Neural cell (in vitro differentiated cells): Measurements from ENCODE around the gene ZCCHC4. TPM values are rescaled to one million over a fixed set of nuclear protein-coding genes. Genes with fewer than 3 reads are reported as not detected.

Experiments used
- H2AFZ ChIP-seq: fragments of 200-600, 300-800 bp; sonication (generic), shearing (Covaris generic); 2 replicates; pipeline ENCODE4 v1.6.0; 2014; ENCODE audit warnings: low read depth, mild to moderate bottlenecking, antibody characterized with exemption, low read length, moderate library complexity
- H3F3A ChIP-seq: fragments of 200-600 bp; shearing (Covaris generic); 2 replicates; pipeline ENCODE4 v1.6.1; 2016; ENCODE audit warnings: mild to moderate bottlenecking, moderate library complexity, mixed read lengths, antibody characterized with exemption, low read length; ENCODE audit not compliant: insufficient read depth, poor library complexity, severe bottlenecking
- H3K27ac ChIP-seq: fragments of 200-600, 300-800 bp; sonication (generic), shearing (Covaris generic); 2 replicates; pipeline ENCODE4 v1.5.1; 2014; ENCODE audit warnings: mild to moderate bottlenecking, low read length, moderate library complexity
- H3K27me3 ChIP-seq: fragments of 300-800, 200-600 bp; sonication (generic), shearing (Covaris generic); 2 replicates; pipeline ENCODE4 v1.6.0; 2014; ENCODE audit warnings: mild to moderate bottlenecking, low read depth, low read length, moderate library complexity; ENCODE audit not compliant: insufficient read depth
- H3K36me3 ChIP-seq: fragments of 300-800, 200-600 bp; sonication (generic), shearing (Covaris generic); 2 replicates; pipeline ENCODE4 v1.5.1; 2014; ENCODE audit warnings: mild to moderate bottlenecking, antibody characterized with exemption, low read length, moderate library complexity; ENCODE audit not compliant: insufficient read depth
- H3K4me2 ChIP-seq: fragments of 300-800, 200-600 bp; sonication (generic), shearing (Covaris generic); 2 replicates; pipeline ENCODE4 v1.6.0; 2014; ENCODE audit warnings: mild to moderate bottlenecking, low read length
- H3K4me3 ChIP-seq: fragments of 300-800, 200-600 bp; sonication (generic), shearing (Covaris generic); 2 replicates; pipeline ENCODE4 v1.5.1; 2014; ENCODE audit warnings: mild to moderate bottlenecking, low read length, moderate library complexity
- H3K79me2 ChIP-seq: fragments of 200-600 bp; shearing (Covaris generic); replicated peaks from 2 replicates; pipeline ENCODE4 v1.6.0; 2014; ENCODE audit warnings: mild to moderate bottlenecking, low read length, moderate library complexity; ENCODE audit not compliant: insufficient read depth
- H3K9ac ChIP-seq: fragments of 300-800, 200-600 bp; sonication (generic), shearing (Covaris generic); 2 replicates; pipeline ENCODE4 v1.6.1; 2016; ENCODE audit warnings: mild to moderate bottlenecking, low read length, mixed read lengths
- H3K9me2 ChIP-seq: fragments of 200-600 bp; shearing (Covaris generic); 2 replicates; pipeline ENCODE4 v1.6.1; 2016; ENCODE audit warnings: mild to moderate bottlenecking, low read length, mixed read lengths; ENCODE audit not compliant: insufficient read depth
- H3K9me3 ChIP-seq: fragments of 200-600, 300-800 bp; sonication (generic), shearing (Covaris generic); 2 replicates; pipeline ENCODE4 v1.6.1; 2016; ENCODE audit warnings: mild to moderate bottlenecking, mixed run types, low read length, moderate library complexity, mixed read lengths
- H4K20me1 ChIP-seq: fragments of 200-600 bp; shearing (Covaris generic); 2 replicates; pipeline ENCODE4 v1.6.1; 2016; ENCODE audit warnings: mild to moderate bottlenecking, mixed run types; ENCODE audit not compliant: insufficient read depth
- EP300 ChIP-seq: fragments of 450-650 bp; conservative IDR thresholded peaks from 2 replicates; pipeline ENCODE4 v1.6.1; 2014; ENCODE audit warnings: antibody characterized with exemption, mild to moderate bottlenecking, moderate library complexity; ENCODE audit not compliant: poor library complexity, severe bottlenecking
- EZH2 ChIP-seq: fragments of 200-600, 300-800 bp; shearing (Covaris generic), sonication (generic); IDR thresholded peaks from 2 replicates; pipeline ENCODE4 v1.6.1; 2014; ENCODE audit warnings: antibody characterized with exemption, low read length, borderline replicate concordance, mild to moderate bottlenecking; ENCODE audit not compliant: insufficient read depth, poor library complexity, severe bottlenecking
- MXI1 ChIP-seq: fragments of 450-650 bp; conservative IDR thresholded peaks from 2 replicates; pipeline ENCODE4 v1.6.1; 2014; ENCODE audit warnings: antibody characterized with exemption, mild to moderate bottlenecking; ENCODE audit not compliant: poor library complexity, severe bottlenecking
- POLR2AphosphoS5 ChIP-seq: IDR thresholded peaks from 2 replicates; pipeline ENCODE4 v1.6.1; 2012
- RAD21 ChIP-seq: fragments of 450-650 bp; conservative IDR thresholded peaks from 2 replicates; pipeline ENCODE4 v1.6.1; 2014; ENCODE audit warnings: antibody characterized with exemption, mild to moderate bottlenecking, moderate library complexity
- SMC3 ChIP-seq: fragments of 450-650 bp; conservative IDR thresholded peaks from 2 replicates; pipeline ENCODE4 v1.6.1; 2014; ENCODE audit warnings: antibody characterized with exemption, mild to moderate bottlenecking, moderate library complexity; ENCODE audit not compliant: poor library complexity
- TAF1 ChIP-seq: IDR thresholded peaks from 2 replicates; pipeline ENCODE4 v1.6.1; 2012; ENCODE audit warnings: low read depth
- polyA plus RNA-seq: library from polyadenylated mRNA; depleted of rRNA; stranded (reverse); fragments of >200 nt; gene quantifications from 2 replicates; pipeline ENCODE4 v1.2.3, GENCODE V29; 2014
- TF ChIP-seq, protein P1 (sequence below): IDR thresholded peaks from 2 replicates; pipeline ENCODE4 v1.6.1; 2012; ENCODE audit warnings: borderline replicate concordance
- TF ChIP-seq, protein P2 (sequence below): fragments of 450-650 bp; IDR thresholded peaks from 2 replicates; pipeline ENCODE4 v1.5.1; 2014; ENCODE audit warnings: antibody characterized with exemption, mild to moderate bottlenecking, moderate library complexity; ENCODE audit not compliant: poor library complexity, severe bottlenecking

ZCCHC4 gene
- polyA plus RNA-seq, 1 donor from 2014 or later = 8.6 TPM

DNA sequence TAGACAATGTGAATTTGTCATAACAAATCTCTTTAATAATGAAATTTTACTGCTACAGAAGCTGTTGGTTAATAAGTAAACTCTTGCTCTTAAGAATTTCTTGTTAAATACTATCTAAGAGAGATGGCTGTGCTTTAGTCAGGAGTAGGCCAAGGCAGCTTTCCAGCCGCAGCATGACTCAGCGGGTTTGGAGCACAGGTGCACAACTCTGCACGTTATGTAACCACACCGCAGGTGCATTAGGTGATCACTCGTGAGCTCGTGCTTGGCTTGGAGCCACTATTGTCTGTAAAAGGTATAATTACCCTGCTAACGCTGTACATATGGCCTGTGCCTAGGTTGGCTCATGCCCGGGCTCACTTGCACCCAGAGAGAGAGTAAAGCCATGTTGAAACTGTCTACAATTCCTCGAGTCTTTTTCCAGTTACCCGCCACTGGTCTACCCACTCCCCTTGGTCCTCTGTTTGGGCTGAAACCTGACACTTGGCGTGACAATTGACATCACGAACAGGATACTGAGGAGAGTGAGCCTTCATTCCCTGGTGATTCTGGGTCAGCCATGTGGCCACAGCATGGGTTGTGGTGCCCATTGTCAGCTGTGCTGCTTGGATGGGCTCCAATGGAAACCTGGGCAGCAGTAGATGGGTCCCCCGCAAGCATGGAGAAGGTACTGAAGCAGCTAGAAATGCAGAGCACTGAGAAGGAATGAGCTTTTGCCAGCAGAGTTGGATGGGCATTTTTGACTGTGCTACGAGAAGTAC, 46.1 kb downstream of the ZCCHC4 start:
- Histone ChIP-seq H3K27ac (no peak overlapping the region), H3K36me3 (no peaks in the 10 kb centered on the region), H3K9me2 (no peaks in the 10 kb centered on the region), H3K9me3 (no peaks in the 10 kb centered on the region), H3K9ac (no peak overlapping the region), H4K20me1 (no peaks in the 10 kb centered on the region), H2AFZ (no peak overlapping the region), H3K4me3 (no peak overlapping the region), H3K4me2 (no peak overlapping the region), H3K27me3 (no peaks in the 10 kb centered on the region), H3K79me2 (no peaks in the 10 kb centered on the region), H3F3A (peaks cover 2% of the 10 kb centered on the region)
- no peak for TF ChIP-seq SMC3
- TF ChIP-seq TAF1 = no peak
- TF ChIP-seq, protein P1, sequence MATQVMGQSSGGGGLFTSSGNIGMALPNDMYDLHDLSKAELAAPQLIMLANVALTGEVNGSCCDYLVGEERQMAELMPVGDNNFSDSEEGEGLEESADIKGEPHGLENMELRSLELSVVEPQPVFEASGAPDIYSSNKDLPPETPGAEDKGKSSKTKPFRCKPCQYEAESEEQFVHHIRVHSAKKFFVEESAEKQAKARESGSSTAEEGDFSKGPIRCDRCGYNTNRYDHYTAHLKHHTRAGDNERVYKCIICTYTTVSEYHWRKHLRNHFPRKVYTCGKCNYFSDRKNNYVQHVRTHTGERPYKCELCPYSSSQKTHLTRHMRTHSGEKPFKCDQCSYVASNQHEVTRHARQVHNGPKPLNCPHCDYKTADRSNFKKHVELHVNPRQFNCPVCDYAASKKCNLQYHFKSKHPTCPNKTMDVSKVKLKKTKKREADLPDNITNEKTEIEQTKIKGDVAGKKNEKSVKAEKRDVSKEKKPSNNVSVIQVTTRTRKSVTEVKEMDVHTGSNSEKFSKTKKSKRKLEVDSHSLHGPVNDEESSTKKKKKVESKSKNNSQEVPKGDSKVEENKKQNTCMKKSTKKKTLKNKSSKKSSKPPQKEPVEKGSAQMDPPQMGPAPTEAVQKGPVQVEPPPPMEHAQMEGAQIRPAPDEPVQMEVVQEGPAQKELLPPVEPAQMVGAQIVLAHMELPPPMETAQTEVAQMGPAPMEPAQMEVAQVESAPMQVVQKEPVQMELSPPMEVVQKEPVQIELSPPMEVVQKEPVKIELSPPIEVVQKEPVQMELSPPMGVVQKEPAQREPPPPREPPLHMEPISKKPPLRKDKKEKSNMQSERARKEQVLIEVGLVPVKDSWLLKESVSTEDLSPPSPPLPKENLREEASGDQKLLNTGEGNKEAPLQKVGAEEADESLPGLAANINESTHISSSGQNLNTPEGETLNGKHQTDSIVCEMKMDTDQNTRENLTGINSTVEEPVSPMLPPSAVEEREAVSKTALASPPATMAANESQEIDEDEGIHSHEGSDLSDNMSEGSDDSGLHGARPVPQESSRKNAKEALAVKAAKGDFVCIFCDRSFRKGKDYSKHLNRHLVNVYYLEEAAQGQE = no peak
- TF ChIP-seq, protein P2, sequence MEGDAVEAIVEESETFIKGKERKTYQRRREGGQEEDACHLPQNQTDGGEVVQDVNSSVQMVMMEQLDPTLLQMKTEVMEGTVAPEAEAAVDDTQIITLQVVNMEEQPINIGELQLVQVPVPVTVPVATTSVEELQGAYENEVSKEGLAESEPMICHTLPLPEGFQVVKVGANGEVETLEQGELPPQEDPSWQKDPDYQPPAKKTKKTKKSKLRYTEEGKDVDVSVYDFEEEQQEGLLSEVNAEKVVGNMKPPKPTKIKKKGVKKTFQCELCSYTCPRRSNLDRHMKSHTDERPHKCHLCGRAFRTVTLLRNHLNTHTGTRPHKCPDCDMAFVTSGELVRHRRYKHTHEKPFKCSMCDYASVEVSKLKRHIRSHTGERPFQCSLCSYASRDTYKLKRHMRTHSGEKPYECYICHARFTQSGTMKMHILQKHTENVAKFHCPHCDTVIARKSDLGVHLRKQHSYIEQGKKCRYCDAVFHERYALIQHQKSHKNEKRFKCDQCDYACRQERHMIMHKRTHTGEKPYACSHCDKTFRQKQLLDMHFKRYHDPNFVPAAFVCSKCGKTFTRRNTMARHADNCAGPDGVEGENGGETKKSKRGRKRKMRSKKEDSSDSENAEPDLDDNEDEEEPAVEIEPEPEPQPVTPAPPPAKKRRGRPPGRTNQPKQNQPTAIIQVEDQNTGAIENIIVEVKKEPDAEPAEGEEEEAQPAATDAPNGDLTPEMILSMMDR = no peak
- no peak for TF ChIP-seq EP300
- no peak for TF ChIP-seq RAD21
- TF ChIP-seq MXI1 = no peak
- TF ChIP-seq EZH2 = no peak
- no peak for TF ChIP-seq POLR2AphosphoS5

DNA sequence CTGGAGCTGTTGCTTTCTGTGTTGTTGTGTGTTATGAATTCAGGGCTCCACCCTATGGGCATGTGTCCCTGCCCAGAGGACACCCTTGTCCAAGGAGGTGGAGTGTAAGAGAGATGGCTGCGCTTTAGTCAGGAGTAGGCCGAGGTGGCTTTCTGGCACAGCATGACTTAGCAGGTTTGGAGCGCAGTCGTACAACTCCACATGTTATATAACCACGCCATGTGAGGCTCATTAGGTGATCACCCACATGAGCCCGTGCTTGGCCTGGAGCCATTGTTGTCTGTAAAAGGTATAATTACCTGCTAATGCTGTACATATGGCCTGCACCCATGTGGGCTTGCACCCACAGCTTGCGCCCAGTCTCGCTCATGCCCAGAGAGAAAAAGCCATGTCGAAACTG, 48.7 kb downstream of the ZCCHC4 start:
- Histone ChIP-seq H3F3A (peaks cover 6% of the 10 kb centered on the region), H3K36me3 (no peaks in the 10 kb centered on the region), H3K27ac (no peak overlapping the region), H3K4me3 (no peak overlapping the region), H3K9me3 (no peaks in the 10 kb centered on the region), H3K79me2 (no peaks in the 10 kb centered on the region), H3K9ac (no peak overlapping the region), H3K27me3 (no peaks in the 10 kb centered on the region), H3K9me2 (no peaks in the 10 kb centered on the region), H3K4me2 (no peak overlapping the region), H4K20me1 (no peaks in the 10 kb centered on the region), H2AFZ (no peak overlapping the region)
- TF ChIP-seq, protein P2 = no peak
- TF ChIP-seq EZH2 (no peak), TAF1 (no peak), EP300 (no peak), SMC3 (no peak), POLR2AphosphoS5 (no peak), MXI1 (no peak), RAD21 (no peak)
- TF ChIP-seq, protein P1 = no peak
